OCI-LY7 (cell line): Measurements from ENCODE around the gene PEPD. TPM values are rescaled to one million over a fixed set of nuclear protein-coding genes. Genes with fewer than 3 reads are reported as not detected.

Source experiments
- BruUV-seq: library from RNA; stranded (reverse); fragments of 400-500 nt; replicated peaks from 2 replicates; lab custom pipeline; 2021; lab: Mats Ljungman, UMichigan
- CTCF ChIA-PET: fragments of 300-600 bp; sonication (Branson Sonifier 250); formaldehyde crosslinking; loops from one replicate; lab custom pipeline; 2022; ENCODE audit warnings: antibody characterized with exemption; ENCODE audit not compliant: unreplicated experiment; lab: Charles Lee
- POLR2A ChIA-PET: fragments of 300-600 bp; sonication (Branson Sonifier 250); formaldehyde crosslinking; loops from one replicate; lab custom pipeline; 2022; ENCODE audit warnings: antibody characterized with exemption; lab: Charles Lee
- DNase-seq: peaks from one replicate; pipeline ENCODE4 v3.0.0-alpha.2; 2015; ENCODE audit warnings: low spot score
- H2AFZ ChIP-seq: fragments of 200-600 bp; sonication (generic), shearing (Covaris generic); 2 replicates; pipeline ENCODE4 v1.6.1; 2014; ENCODE audit warnings: mild to moderate bottlenecking, antibody characterized with exemption, low read length, moderate library complexity
- H3K27ac ChIP-seq: fragments of 200-600 bp; sonication (generic); 2 replicates; pipeline ENCODE4 v1.5.1; 2014; ENCODE audit warnings: mixed run types, low read depth, mild to moderate bottlenecking, moderate library complexity, low read length, inconsistent platforms; ENCODE audit not compliant: poor library complexity, severe bottlenecking
- H3K36me3 ChIP-seq: fragments of 200-600 bp; sonication (generic); 2 replicates; pipeline ENCODE4 v1.6.1; 2014; ENCODE audit warnings: mild to moderate bottlenecking, antibody characterized with exemption, low read length, moderate library complexity, mixed read lengths; ENCODE audit not compliant: insufficient read depth
- H3K4me1 ChIP-seq: fragments of 200-600 bp; sonication (generic); 2 replicates; pipeline ENCODE4 v1.5.1; 2014; ENCODE audit warnings: mild to moderate bottlenecking, low read length; ENCODE audit not compliant: insufficient read depth, poor library complexity, severe bottlenecking
- H3K4me2 ChIP-seq: fragments of 200-600 bp; sonication (generic); 2 replicates; pipeline ENCODE4 v1.6.1; 2014; ENCODE audit warnings: mild to moderate bottlenecking, low read length
- H3K4me3 ChIP-seq: fragments of 200-600 bp; sonication (generic); 2 replicates; pipeline ENCODE4 v1.5.1; 2014; ENCODE audit warnings: mild to moderate bottlenecking, low read depth, low read length; ENCODE audit not compliant: poor library complexity, severe bottlenecking
- H3K79me2 ChIP-seq: fragments of 200-600 bp; sonication (generic); 2 replicates; pipeline ENCODE4 v1.6.1; 2016; ENCODE audit warnings: low read depth, mild to moderate bottlenecking, low read length, moderate library complexity, mixed read lengths; ENCODE audit not compliant: insufficient read depth
- H3K9me2 ChIP-seq: fragments of 200-600 bp; sonication (generic); 2 replicates; pipeline ENCODE4 v1.6.1; 2016; ENCODE audit warnings: mild to moderate bottlenecking, low read length, mixed read lengths; ENCODE audit not compliant: insufficient read depth
- H3K9me3 ChIP-seq: fragments of 200-600 bp; sonication (generic); 2 replicates; pipeline ENCODE4 v1.6.1; 2014; ENCODE audit warnings: mild to moderate bottlenecking, mixed run types, low read length, mixed read lengths
- H4K20me1 ChIP-seq: fragments of 200-600 bp; sonication (generic); 2 replicates; pipeline ENCODE4 v1.6.1; 2014; ENCODE audit warnings: mild to moderate bottlenecking, antibody characterized with exemption, low read length, moderate library complexity, mixed read lengths; ENCODE audit not compliant: insufficient read depth
- EZH2phosphoT487 ChIP-seq: fragments of 200-600 bp; sonication (generic); IDR thresholded peaks from 2 replicates; pipeline ENCODE4 v1.6.1; 2018; ENCODE audit warnings: low read depth, borderline replicate concordance, mild to moderate bottlenecking, mixed run types, antibody characterized with exemption, low read length, moderate library complexity, mixed read lengths
- intact Hi-C: fragments of 100-400 bp; cut with micrococcal nuclease; formaldehyde crosslinking; loops from one replicate; pipeline ENCODE4 v1.10.0; 2022; ENCODE audit not compliant: unreplicated experiment
- total RNA-seq, 2 experiments: library from RNA; depleted of rRNA in 1 of 2; stranded (reverse); fragments of >200 nt in 1 of 2; shearing (Covaris generic) in 1 of 2; gene quantifications; 2 replicates each; pipeline ENCODE4 v1.2.3, GENCODE V29; 2014 to 2022
- TF ChIP-seq, protein P1 (sequence below): fragments of 200-600 bp; sonication (generic); conservative IDR thresholded peaks from 2 replicates; pipeline ENCODE4 v1.5.1; 2014; ENCODE audit warnings: mild to moderate bottlenecking, antibody characterized with exemption, low read length, moderate library complexity, mixed read lengths

The PEPD gene
- total RNA-seq, 2 experiments from 2014 or later = 24.4 to 29.7 TPM

DNA sequence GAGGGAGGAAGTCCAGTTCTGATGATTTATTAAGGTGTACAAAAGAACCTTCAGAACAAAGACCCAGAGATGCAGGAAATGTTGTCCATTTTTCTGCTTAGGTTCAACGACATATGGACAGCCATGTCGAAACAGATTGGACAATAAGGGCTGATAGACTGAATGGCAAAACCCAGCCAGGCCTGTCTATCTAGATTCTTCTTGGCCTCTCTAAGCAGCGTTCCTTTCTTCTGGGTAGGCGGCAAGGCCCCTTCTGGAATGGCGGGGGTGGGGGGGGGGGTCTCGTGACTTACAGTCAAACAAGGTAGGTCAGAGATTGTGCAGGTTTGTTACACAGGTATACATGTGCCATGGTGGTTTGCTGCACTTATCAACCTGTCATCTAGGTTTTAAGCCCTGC is 39.7 kb upstream of the PEPD start:
- no peaks in the 10 kb centered on the region for H4K20me1 ChIP-seq
- H3K4me3 ChIP-seq = no peak overlapping the region
- CTCF ChIA-PET = no interaction called here
- POLR2A ChIA-PET = no interaction called here
- intact Hi-C loops = no loop called here
- BruUV-seq = no TSS peak
- H3K79me2 ChIP-seq = no peaks in the 10 kb centered on the region
- H3K27ac ChIP-seq = no peak overlapping the region
- TF ChIP-seq EZH2phosphoT487 = no peak
- TF ChIP-seq, protein P1, sequence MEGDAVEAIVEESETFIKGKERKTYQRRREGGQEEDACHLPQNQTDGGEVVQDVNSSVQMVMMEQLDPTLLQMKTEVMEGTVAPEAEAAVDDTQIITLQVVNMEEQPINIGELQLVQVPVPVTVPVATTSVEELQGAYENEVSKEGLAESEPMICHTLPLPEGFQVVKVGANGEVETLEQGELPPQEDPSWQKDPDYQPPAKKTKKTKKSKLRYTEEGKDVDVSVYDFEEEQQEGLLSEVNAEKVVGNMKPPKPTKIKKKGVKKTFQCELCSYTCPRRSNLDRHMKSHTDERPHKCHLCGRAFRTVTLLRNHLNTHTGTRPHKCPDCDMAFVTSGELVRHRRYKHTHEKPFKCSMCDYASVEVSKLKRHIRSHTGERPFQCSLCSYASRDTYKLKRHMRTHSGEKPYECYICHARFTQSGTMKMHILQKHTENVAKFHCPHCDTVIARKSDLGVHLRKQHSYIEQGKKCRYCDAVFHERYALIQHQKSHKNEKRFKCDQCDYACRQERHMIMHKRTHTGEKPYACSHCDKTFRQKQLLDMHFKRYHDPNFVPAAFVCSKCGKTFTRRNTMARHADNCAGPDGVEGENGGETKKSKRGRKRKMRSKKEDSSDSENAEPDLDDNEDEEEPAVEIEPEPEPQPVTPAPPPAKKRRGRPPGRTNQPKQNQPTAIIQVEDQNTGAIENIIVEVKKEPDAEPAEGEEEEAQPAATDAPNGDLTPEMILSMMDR = no peak
- H2AFZ ChIP-seq = no peak overlapping the region
- DNase-seq = no peak
- H3K9me2 ChIP-seq = no peaks in the 10 kb centered on the region
- H3K4me1 ChIP-seq = no peaks in the 10 kb centered on the region
- H3K9me3 ChIP-seq = no peaks in the 10 kb centered on the region
- H3K4me2 ChIP-seq = no peak overlapping the region
- no peaks in the 10 kb centered on the region for H3K36me3 ChIP-seq

DNA sequence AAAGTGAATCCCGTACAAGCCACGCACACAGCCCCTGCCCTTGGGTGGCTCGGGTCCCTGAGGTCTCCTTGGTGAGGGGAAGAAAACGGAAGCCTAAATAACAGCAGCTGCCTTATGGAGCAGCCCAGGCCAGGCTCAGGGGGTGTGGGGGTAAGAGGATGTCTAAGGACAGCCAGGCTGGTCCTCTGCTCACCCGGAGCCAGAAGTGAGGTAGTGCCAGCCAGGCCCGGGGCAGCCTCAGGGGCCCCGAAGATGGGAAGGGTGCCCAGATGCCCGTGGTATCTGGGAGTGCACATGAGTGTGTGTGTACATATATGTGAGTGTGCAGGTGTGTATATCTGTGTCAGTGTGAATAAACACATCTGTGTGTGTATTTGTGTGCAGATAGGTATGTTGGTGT is 38.4 kb upstream of the PEPD start:
- no TSS peak for BruUV-seq
- Histone ChIP-seq H4K20me1 (no peaks in the 10 kb centered on the region), H3K4me3 (no peak overlapping the region), H3K4me2 (no peak overlapping the region), H3K79me2 (no peaks in the 10 kb centered on the region), H3K4me1 (no peaks in the 10 kb centered on the region), H3K36me3 (no peaks in the 10 kb centered on the region), H3K27ac (no peak overlapping the region), H2AFZ (no peak overlapping the region), H3K9me3 (no peaks in the 10 kb centered on the region), H3K9me2 (no peaks in the 10 kb centered on the region)
- no peak for TF ChIP-seq EZH2phosphoT487
- TF ChIP-seq, protein P1 = no peak
- ChIA-PET POLR2A (no interaction called here), CTCF (no interaction called here)
- intact Hi-C loops = no loop called here
- no peak for DNase-seq

DNA sequence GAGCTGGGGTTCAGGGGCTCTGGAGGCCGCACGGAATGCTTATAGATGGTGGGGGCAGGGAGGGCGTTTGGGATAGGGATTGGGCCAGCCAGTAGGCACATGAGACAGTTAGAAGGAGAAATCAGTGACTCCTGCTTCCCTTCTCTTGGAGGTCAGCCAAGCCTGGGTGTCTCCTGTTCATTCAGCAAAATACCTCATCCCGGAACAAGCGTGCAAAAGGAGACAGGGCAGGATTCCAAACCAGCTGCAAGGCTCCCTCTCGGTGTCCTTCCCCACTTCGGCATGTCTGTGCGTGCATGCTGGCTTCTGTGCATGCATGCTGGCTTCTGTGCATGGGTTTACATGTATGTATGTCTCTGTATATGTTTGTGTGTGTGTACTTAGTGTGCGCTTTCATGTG is 37.3 kb upstream of the PEPD start:
- TF ChIP-seq, protein P1 = no peak
- TF ChIP-seq EZH2phosphoT487 = no peak
- BruUV-seq = no TSS peak

More for the DNA sequence above, 37.3 kb upstream of the PEPD start:
- Histone ChIP-seq H3K9me2 (no peaks in the 10 kb centered on the region), H3K9me3 (no peaks in the 10 kb centered on the region), H3K4me3 (no peak overlapping the region), H3K79me2 (no peaks in the 10 kb centered on the region), H3K27ac (no peak overlapping the region), H4K20me1 (no peaks in the 10 kb centered on the region), H3K4me2 (no peak overlapping the region), H3K4me1 (no peaks in the 10 kb centered on the region), H3K36me3 (no peaks in the 10 kb centered on the region), H2AFZ (no peak overlapping the region)
- intact Hi-C loops = no loop called here
- no peak for DNase-seq
- POLR2A ChIA-PET = no interaction called here
- CTCF ChIA-PET = no interaction called here
